ENCODE results near the gene PRSS57. TPM values are rescaled to one million over a fixed set of nuclear protein-coding genes. Genes with fewer than 3 reads are reported as not detected.

PRSS57 gene
- total and polyA plus RNA-seq, 2 of the 8 experiments (the other 6 are each of a cell fraction or from before 2014, with no cell fraction given), result not detected

DNA sequence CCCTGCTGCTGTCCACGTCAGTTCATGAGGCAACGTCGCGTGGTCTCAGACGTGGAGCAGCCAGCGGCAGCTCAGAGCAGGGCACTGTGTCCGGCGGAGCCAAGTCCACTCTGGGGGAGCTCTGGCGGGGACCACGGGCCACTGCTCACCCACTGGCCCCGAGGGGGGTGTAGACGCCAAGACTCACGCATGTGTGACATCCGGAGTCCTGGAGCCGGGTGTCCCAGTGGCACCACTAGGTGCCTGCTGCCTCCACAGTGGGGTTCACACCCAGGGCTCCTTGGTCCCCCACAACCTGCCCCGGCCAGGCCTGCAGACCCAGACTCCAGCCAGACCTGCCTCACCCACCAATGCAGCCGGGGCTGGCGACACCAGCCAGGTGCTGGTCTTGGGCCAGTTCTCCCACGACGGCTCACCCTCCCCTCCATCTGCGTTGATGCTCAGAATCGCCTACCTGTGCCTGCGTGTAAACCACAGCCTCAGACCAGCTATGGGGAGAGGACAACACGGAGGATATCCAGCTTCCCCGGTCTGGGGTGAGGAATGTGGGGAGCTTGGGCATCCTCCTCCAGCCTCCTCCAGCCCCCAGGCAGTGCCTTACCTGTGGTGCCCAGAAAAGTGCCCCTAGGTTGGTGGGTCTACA lies 12.5 kb downstream of the PRSS57 start (continued):
- TF ChIP-seq, protein P1, sequence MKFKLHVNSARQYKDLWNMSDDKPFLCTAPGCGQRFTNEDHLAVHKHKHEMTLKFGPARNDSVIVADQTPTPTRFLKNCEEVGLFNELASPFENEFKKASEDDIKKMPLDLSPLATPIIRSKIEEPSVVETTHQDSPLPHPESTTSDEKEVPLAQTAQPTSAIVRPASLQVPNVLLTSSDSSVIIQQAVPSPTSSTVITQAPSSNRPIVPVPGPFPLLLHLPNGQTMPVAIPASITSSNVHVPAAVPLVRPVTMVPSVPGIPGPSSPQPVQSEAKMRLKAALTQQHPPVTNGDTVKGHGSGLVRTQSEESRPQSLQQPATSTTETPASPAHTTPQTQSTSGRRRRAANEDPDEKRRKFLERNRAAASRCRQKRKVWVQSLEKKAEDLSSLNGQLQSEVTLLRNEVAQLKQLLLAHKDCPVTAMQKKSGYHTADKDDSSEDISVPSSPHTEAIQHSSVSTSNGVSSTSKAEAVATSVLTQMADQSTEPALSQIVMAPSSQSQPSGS (IDR thresholded peaks at IDR 0.05; ENCODE audit: low read length), result no peak
- TF ChIP-seq TBP (IDR thresholded peaks at IDR 0.05; ENCODE audit: low read depth, low read length) (no peak), BACH1 (IDR thresholded peaks at IDR 0.05; ENCODE audit: low read length) (no peak)

Data from H1 (cell line).